HepG2 (cell line): Measurements from ENCODE around the gene GMFB.

Experiments
- CERS6 ChIP-seq: sonication (generic); formaldehyde crosslinking; IDR thresholded peaks from 2 replicates; pipeline ENCODE4 v1.5.0; 2020; ENCODE audit warnings: missing genetic modification reagents
- CTCF ChIP-seq: sonication (generic); formaldehyde crosslinking; IDR thresholded peaks from 2 replicates; pipeline ENCODE4 v1.5.0; 2020; ENCODE audit warnings: mild to moderate bottlenecking, missing genetic modification reagents, moderate library complexity
- GABPA ChIP-seq, 2 experiments: IDR thresholded peaks; 2 replicates each; pipeline ENCODE4 v1.6.1; 2011 to 2016; ENCODE audit warnings: low read depth in 2 of 2, low read length in 1 of 2, missing biosample characterization in 1 of 2, missing genetic modification characterization in 1 of 2
- HOXA3 ChIP-seq: sonication (generic); formaldehyde crosslinking; IDR thresholded peaks from 2 replicates; pipeline ENCODE4 v1.5.0; 2020; ENCODE audit warnings: missing genetic modification reagents
- TCF7 ChIP-seq: sonication (generic); IDR thresholded peaks from 2 replicates; pipeline ENCODE4 v1.6.1; 2016; ENCODE audit warnings: antibody characterized with exemption, low read depth

- no peak for TF ChIP-seq CTCF (CRISPR knock-in tag)
- no peak for TF ChIP-seq HOXA3 (CRISPR knock-in tag)
- TF ChIP-seq GABPA (IDR thresholded peaks at IDR 0.05; ENCODE audit: low read depth, low read length): no peak
- TF ChIP-seq GABPA (CRISPR knock-in tag; IDR thresholded peaks at IDR 0.05; ENCODE audit: low read depth): no peak
- no peak for TF ChIP-seq TCF7
- no peak for TF ChIP-seq CERS6 (CRISPR knock-in tag)
Measured at GRCh38 chr14:54457609-54457996, 31.2 kb downstream of the GMFB start.
